Measurements from ENCODE around the gene ANXA3. TPM values are rescaled to one million over a fixed set of nuclear protein-coding genes. Genes with fewer than 3 reads are reported as not detected.

The ANXA3 gene
- total RNA-seq, 6 donors from 2014 or later, result 113 to 484 (median 269) TPM

GRCh38 chr4:78650106-78651024, 98.8 kb downstream of the ANXA3 start:
- WGBS, 2 donors, result 69 to 79% methylated on average over 3 of the region's 3 CpGs
- DNase-seq (no peak), ATAC-seq (ENCODE audit: low FRiP score in 2 of 2) (peak in 1 of 2 donors; percentile 68)
- H3K4me3 ChIP-seq, result no peak overlapping the region
- peak overlapping the region in 2 of 4 donors; percentile 8 to 44 for H3K27ac ChIP-seq
- no peaks in the 10 kb centered on the region for H3K9me3 ChIP-seq
- TF ChIP-seq, protein P1, sequence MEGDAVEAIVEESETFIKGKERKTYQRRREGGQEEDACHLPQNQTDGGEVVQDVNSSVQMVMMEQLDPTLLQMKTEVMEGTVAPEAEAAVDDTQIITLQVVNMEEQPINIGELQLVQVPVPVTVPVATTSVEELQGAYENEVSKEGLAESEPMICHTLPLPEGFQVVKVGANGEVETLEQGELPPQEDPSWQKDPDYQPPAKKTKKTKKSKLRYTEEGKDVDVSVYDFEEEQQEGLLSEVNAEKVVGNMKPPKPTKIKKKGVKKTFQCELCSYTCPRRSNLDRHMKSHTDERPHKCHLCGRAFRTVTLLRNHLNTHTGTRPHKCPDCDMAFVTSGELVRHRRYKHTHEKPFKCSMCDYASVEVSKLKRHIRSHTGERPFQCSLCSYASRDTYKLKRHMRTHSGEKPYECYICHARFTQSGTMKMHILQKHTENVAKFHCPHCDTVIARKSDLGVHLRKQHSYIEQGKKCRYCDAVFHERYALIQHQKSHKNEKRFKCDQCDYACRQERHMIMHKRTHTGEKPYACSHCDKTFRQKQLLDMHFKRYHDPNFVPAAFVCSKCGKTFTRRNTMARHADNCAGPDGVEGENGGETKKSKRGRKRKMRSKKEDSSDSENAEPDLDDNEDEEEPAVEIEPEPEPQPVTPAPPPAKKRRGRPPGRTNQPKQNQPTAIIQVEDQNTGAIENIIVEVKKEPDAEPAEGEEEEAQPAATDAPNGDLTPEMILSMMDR (IDR thresholded peaks at IDR 0.05), result no peak
- TF ChIP-seq POLR2A (IDR thresholded peaks at IDR 0.05) (no peak), POLR2AphosphoS5 (IDR thresholded peaks at IDR 0.05) (peak in 1 of 2 donors; percentile 21)
- H3K27me3 ChIP-seq, result no peaks in the 10 kb centered on the region
- H3K36me3 ChIP-seq, result no peaks in the 10 kb centered on the region
- peaks cover 40 to 58% (median 46%) of the 10 kb centered on the region in 4 donors for H3K4me1 ChIP-seq

DNA sequence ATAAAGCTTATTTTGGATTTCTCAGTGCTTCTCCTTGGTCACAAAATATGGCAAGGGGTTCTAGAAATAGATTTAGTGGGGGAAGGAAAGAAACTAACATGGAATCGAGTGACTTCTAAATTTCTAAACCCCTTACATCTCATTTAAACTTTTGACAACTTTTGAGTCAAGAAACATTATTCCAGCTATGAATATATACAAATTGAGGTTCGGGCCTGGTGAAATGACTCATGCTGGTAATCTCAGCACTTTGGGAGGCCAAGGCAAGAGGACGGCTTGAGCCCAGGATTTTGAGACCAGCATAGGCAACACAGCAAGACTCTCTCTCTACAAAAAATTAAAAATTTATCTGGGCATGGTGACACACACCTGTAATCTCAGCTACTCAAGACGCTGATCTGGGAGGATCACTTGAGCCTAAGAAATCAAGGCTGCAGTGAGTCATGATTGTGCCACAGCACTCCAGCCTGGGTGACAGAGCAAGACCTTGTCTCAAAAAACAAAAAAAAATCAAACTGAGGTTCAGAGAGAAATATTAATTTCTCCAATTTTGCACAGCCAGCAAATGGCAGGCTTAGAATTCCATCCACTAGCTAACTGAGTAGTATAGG, 99.8 kb downstream of the ANXA3 start:
- 84 to 95% methylated on average over 4 of the region's 4 CpGs for WGBS, 2 donors

GRCh38 chr4:78652282-78652876, 100.8 kb downstream of the ANXA3 start:
- no peak for TF ChIP-seq POLR2AphosphoS5 (IDR thresholded peaks at IDR 0.05)
- TF ChIP-seq POLR2A (IDR thresholded peaks at IDR 0.05), result no peak
- TF ChIP-seq, protein P1 (IDR thresholded peaks at IDR 0.05), result no peak
- no peak for TF ChIP-seq EP300 (IDR thresholded peaks at IDR 0.05)
- H3K27ac ChIP-seq, result peak overlapping the region in 2 of 4 donors; percentile 7 to 46
- ATAC-seq (ENCODE audit: low FRiP score in 2 of 2) (no peak), DNase-seq (no peak)
- 57 to 62% methylated on average over 1 of the region's 1 CpG for WGBS, 2 donors
- peaks cover 29 to 46% (median 35%) of the 10 kb centered on the region in 4 donors for H3K4me1 ChIP-seq
- no peaks in the 10 kb centered on the region for H3K36me3 ChIP-seq
- no peaks in the 10 kb centered on the region for H3K27me3 ChIP-seq
- H3K9me3 ChIP-seq, result no peaks in the 10 kb centered on the region
- no peak overlapping the region for H3K4me3 ChIP-seq

More for the DNA sequence above, 99.8 kb downstream of the ANXA3 start:
- Histone ChIP-seq H3K4me1 (peaks cover 30 to 50% (median 36%) of the 10 kb centered on the region in 4 donors), H3K4me3 (no peak overlapping the region), H3K9me3 (no peaks in the 10 kb centered on the region), H3K27ac (peak overlapping the region in 1 of 4 donors; percentile 46), H3K27me3 (no peaks in the 10 kb centered on the region), H3K36me3 (no peaks in the 10 kb centered on the region)
- DNase-seq (no peak), ATAC-seq (ENCODE audit: low FRiP score in 2 of 2) (no peak)
- TF ChIP-seq POLR2A (IDR thresholded peaks at IDR 0.05) (no peak), EP300 (IDR thresholded peaks at IDR 0.05) (no peak), POLR2AphosphoS5 (IDR thresholded peaks at IDR 0.05) (no peak)
- TF ChIP-seq, protein P1 (IDR thresholded peaks at IDR 0.05), result no peak

- no peaks in the 10 kb centered on the region for H3K36me3 ChIP-seq
- DNase-seq, result no peak
- H3K4me1 ChIP-seq, result peaks cover 37 to 51% (median 40%) of the 10 kb centered on the region in 4 donors
- H3K27me3 ChIP-seq, result no peaks in the 10 kb centered on the region
- H3K9me3 ChIP-seq, result no peaks in the 10 kb centered on the region
- H3K27ac ChIP-seq, result no peak overlapping the region
- WGBS, 2 donors, result 12 to 51% methylated on average over 2 of the region's 2 CpGs
- ATAC-seq (ENCODE audit: low FRiP score in 2 of 2), result no peak
- no peak for TF ChIP-seq POLR2A (IDR thresholded peaks at IDR 0.05)
- TF ChIP-seq POLR2AphosphoS5 (IDR thresholded peaks at IDR 0.05), result no peak
- TF ChIP-seq, protein P1 (IDR thresholded peaks at IDR 0.05), result no peak
- no peak for TF ChIP-seq EP300 (IDR thresholded peaks at IDR 0.05)
- H3K4me3 ChIP-seq, result no peak overlapping the region
These were observed 102.1 kb downstream of the ANXA3 start for GRCh38 chr4:78653655-78654054.
